Measurements from ENCODE around the gene YPEL4. TPM values are rescaled to one million over a fixed set of nuclear protein-coding genes. Genes with fewer than 3 reads are reported as not detected.
"Not testable (repeated sequence)": the region's sequence is repeated elsewhere in the genome, so short reads cannot be mapped to it uniquely, and the experiment has no call there.

Gene YPEL4
- total RNA-seq (10 to 100 TPM; 11.8 to 12.6 TPM), polyA plus RNA-seq (under 1 TPM in 1 of 2 donors, not detected in 1; 0.23 TPM)

- H3K9me3 Mint-ChIP-seq = no peaks in the 10 kb centered on the region
- POLR2A ChIA-PET (ENCODE audit: partially characterized antibody) = interaction anchor here (0.9 to 2.4 kb wide), 7 partner anchors 7 to 1492 kb away, joined by 3 to 14 read pairs (median 6); partner anchors contain the start of genes FAM111A, SELENOH, UBE2L6 and ZDHHC5
- H3K36me3 Mint-ChIP-seq = peaks cover 0 to 2% of the 10 kb centered on the region in 2 donors
- peaks cover 25 to 39% of the 10 kb centered on the region in 2 donors for H3K27me3 Mint-ChIP-seq
- no peaks in the 10 kb centered on the region for H3K36me3 ChIP-seq (ENCODE audit: insufficient read depth, low read length)
- peak within 1 kb of the TSS; percentile 10 for H3K27ac ChIP-seq (ENCODE audit: low read depth, low read length)
- DNase-seq = peak; percentile 69 to 89 (median 74)
- intact Hi-C loops (cut with micrococcal nuclease) = loop anchor here (1.0 to 10.0 kb wide), 3 partner anchors 7 to 875 kb away; partner anchors contain the start of gene CLP1
- peak within 1 kb of the TSS; percentile 92 to 99 (median 95) for H3K27ac Mint-ChIP-seq
- H3K4me3 ChIP-seq (ENCODE audit: low read length in 2 of 2) = peak within 1 kb of the TSS; percentile 37 to 55
- CTCF ChIA-PET (ENCODE audit: partially characterized antibody) = interaction anchor here (0.7 to 3.8 kb wide), 6 partner anchors 9 to 157 kb away, joined by 3 to 16 read pairs (median 5); partner anchors contain the start of gene UBE2L6
- H3K4me3 Mint-ChIP-seq = peak within 1 kb of the TSS; percentile 83 to 94 (median 86)
- peaks cover 15 to 59% (median 31%) of the 10 kb centered on the region in 4 donors for H3K4me1 Mint-ChIP-seq
- H3K27me3 ChIP-seq (ENCODE audit: insufficient read depth, low read length) = peaks cover 37% of the 10 kb centered on the region
- no peaks in the 10 kb centered on the region for H3K9me3 ChIP-seq (ENCODE audit: control insufficient read depth in 1 of 2, low read length in 2 of 2)
- peaks cover 18% of the 10 kb centered on the region for H3K4me1 ChIP-seq (ENCODE audit: insufficient read depth, low read length)
Measured at GRCh38 chr11:57649826-57650738, at the start of gene YPEL4. Gene YPEL4 (minus strand): TSS chr11:57649912. CDS start chr11:57647107, 2,805 bp downstream.

- ChIA-PET POLR2A (ENCODE audit: partially characterized antibody) (no interaction called here), CTCF (ENCODE audit: partially characterized antibody) (interaction anchor here (1.2 kb wide), 2 partner anchors 16 to 24 kb away, joined by 3 to 4 read pairs; no protein-coding TSS in a partner anchor)
- Histone ChIP-seq H3K27ac (ENCODE audit: low read depth, low read length) (no peak overlapping the region), H3K27me3 (ENCODE audit: insufficient read depth, low read length) (no peaks in the 10 kb centered on the region), H3K4me3 (ENCODE audit: low read length in 2 of 2) (no peak overlapping the region), H3K9me3 (ENCODE audit: control insufficient read depth in 1 of 2, low read length in 2 of 2) (no peaks in the 10 kb centered on the region), H3K4me1 (ENCODE audit: insufficient read depth, low read length) (no peaks in the 10 kb centered on the region), H3K36me3 (ENCODE audit: insufficient read depth, low read length) (peaks cover 61% of the 10 kb centered on the region)
- Mint-ChIP-seq H3K27me3 (no peaks in the 10 kb centered on the region), H3K4me3 (no peak overlapping the region), H3K4me1 (no peaks in the 10 kb centered on the region), H3K36me3 (peaks cover 38 to 70% of the 10 kb centered on the region in 2 donors), H3K9me3 (no peaks in the 10 kb centered on the region), H3K27ac (no peak overlapping the region)
- intact Hi-C loops (cut with micrococcal nuclease) = no loop called here
- DNase-seq = no peak
Measured at GRCh38 chr11:57698843-57699365, 49.2 kb upstream of the YPEL4 start.

GRCh38 chr11:57690474-57690873, 40.8 kb upstream of the YPEL4 start:
- H3K4me3 ChIP-seq (ENCODE audit: low read length in 2 of 2); POLR2A ChIA-PET (ENCODE audit: partially characterized antibody); intact Hi-C loops (cut with micrococcal nuclease); H3K9me3 Mint-ChIP-seq; H3K27ac ChIP-seq (ENCODE audit: low read depth, low read length); H3K27me3 ChIP-seq (ENCODE audit: insufficient read depth, low read length); H3K4me1 Mint-ChIP-seq; CTCF ChIA-PET (ENCODE audit: partially characterized antibody); H3K27me3 Mint-ChIP-seq; H3K4me3 Mint-ChIP-seq; H3K27ac Mint-ChIP-seq; H3K9me3 ChIP-seq (ENCODE audit: control insufficient read depth in 1 of 2, low read length in 2 of 2); H3K4me1 ChIP-seq (ENCODE audit: insufficient read depth, low read length); DNase-seq: not testable (repeated sequence)
- H3K36me3 Mint-ChIP-seq = peaks cover 45 to 63% of the 10 kb centered on the region in 2 donors
- peaks cover 62% of the 10 kb centered on the region for H3K36me3 ChIP-seq (ENCODE audit: insufficient read depth, low read length)

- no peaks in the 10 kb centered on the region for H3K27me3 ChIP-seq (ENCODE audit: insufficient read depth, low read length)
- Mint-ChIP-seq H3K27ac (peak overlapping the region in 6 of 7 donors; percentile 29 to 78 (median 56)), H3K9me3 (no peaks in the 10 kb centered on the region)
Measured at GRCh38 chr11:57681168-57681567, 31.5 kb upstream of the YPEL4 start.

GRCh38 chr11:57680552-57680874, 30.8 kb upstream of the YPEL4 start:
- no peak overlapping the region for H3K27ac ChIP-seq (ENCODE audit: low read depth, low read length)
- no peaks in the 10 kb centered on the region for H3K27me3 ChIP-seq (ENCODE audit: insufficient read depth, low read length)
- no peak overlapping the region for H3K4me3 ChIP-seq (ENCODE audit: low read length in 2 of 2)
- H3K4me1 Mint-ChIP-seq = peaks cover 42 to 69% (median 54%) of the 10 kb centered on the region in 4 donors
- no peaks in the 10 kb centered on the region for H3K9me3 ChIP-seq (ENCODE audit: control insufficient read depth in 1 of 2, low read length in 2 of 2)
- ChIA-PET CTCF (ENCODE audit: partially characterized antibody) (interaction anchor here (1.1 to 1.4 kb wide), 2 partner anchors 36 to 187 kb away, joined by 3 read pairs; no protein-coding TSS in a partner anchor), POLR2A (ENCODE audit: partially characterized antibody) (no interaction called here)
- peak overlapping the region in 4 of 8 donors; percentile 17 to 56 (median 28) for H3K4me3 Mint-ChIP-seq
- DNase-seq = no peak
- H3K27me3 Mint-ChIP-seq = no peaks in the 10 kb centered on the region
- peaks cover 42 to 66% of the 10 kb centered on the region in 2 donors for H3K36me3 Mint-ChIP-seq
- peaks cover 49% of the 10 kb centered on the region for H3K4me1 ChIP-seq (ENCODE audit: insufficient read depth, low read length)
- no peaks in the 10 kb centered on the region for H3K9me3 Mint-ChIP-seq
- H3K27ac Mint-ChIP-seq = peak overlapping the region in 6 of 7 donors; percentile 40 to 78 (median 52)
- H3K36me3 ChIP-seq (ENCODE audit: insufficient read depth, low read length) = peaks cover 41% of the 10 kb centered on the region
- intact Hi-C loops (cut with micrococcal nuclease) = no loop called here

More at GRCh38 chr11:57681168-57681567, 31.5 kb upstream of the YPEL4 start:
- peaks cover 36 to 63% of the 10 kb centered on the region in 2 donors for H3K36me3 Mint-ChIP-seq
- Histone ChIP-seq H3K27ac (ENCODE audit: low read depth, low read length) (no peak overlapping the region), H3K4me3 (ENCODE audit: low read length in 2 of 2) (no peak overlapping the region), H3K4me1 (ENCODE audit: insufficient read depth, low read length) (peaks cover 42% of the 10 kb centered on the region), H3K9me3 (ENCODE audit: control insufficient read depth in 1 of 2, low read length in 2 of 2) (no peaks in the 10 kb centered on the region), H3K36me3 (ENCODE audit: insufficient read depth, low read length) (peaks cover 44% of the 10 kb centered on the region)
- H3K27me3 Mint-ChIP-seq = no peaks in the 10 kb centered on the region
- CTCF ChIA-PET (ENCODE audit: partially characterized antibody) = interaction anchor here (1.1 to 1.4 kb wide), 2 partner anchors 37 to 188 kb away, joined by 3 read pairs; no protein-coding TSS in a partner anchor
- POLR2A ChIA-PET (ENCODE audit: partially characterized antibody) = no interaction called here
- peak overlapping the region in 1 of 8 donors; percentile 56 for H3K4me3 Mint-ChIP-seq
- peaks cover 36 to 62% (median 48%) of the 10 kb centered on the region in 4 donors for H3K4me1 Mint-ChIP-seq
- no peak for DNase-seq
- intact Hi-C loops (cut with micrococcal nuclease) = no loop called here

- no peak overlapping the region for H3K27ac ChIP-seq (ENCODE audit: low read depth, low read length)
- peaks cover 60% of the 10 kb centered on the region for H3K4me1 ChIP-seq (ENCODE audit: insufficient read depth, low read length)
- intact Hi-C loops (cut with micrococcal nuclease) = no loop called here
- H3K4me1 Mint-ChIP-seq = peaks cover 46 to 80% (median 63%) of the 10 kb centered on the region in 4 donors
- H3K9me3 Mint-ChIP-seq = no peaks in the 10 kb centered on the region
- no peak for DNase-seq
- peaks cover 52% of the 10 kb centered on the region for H3K36me3 ChIP-seq (ENCODE audit: insufficient read depth, low read length)
- no peak overlapping the region for H3K4me3 Mint-ChIP-seq
- ChIA-PET CTCF (ENCODE audit: partially characterized antibody) (no interaction called here), POLR2A (ENCODE audit: partially characterized antibody) (interaction anchor here (0.9 kb wide), 1 partner anchor 63 kb away, joined by 3 read pairs; no protein-coding TSS in a partner anchor)
- H3K4me3 ChIP-seq (ENCODE audit: low read length in 2 of 2) = no peak overlapping the region
- no peaks in the 10 kb centered on the region for H3K27me3 Mint-ChIP-seq
- no peaks in the 10 kb centered on the region for H3K27me3 ChIP-seq (ENCODE audit: insufficient read depth, low read length)
- peaks cover 43 to 71% of the 10 kb centered on the region in 2 donors for H3K36me3 Mint-ChIP-seq
- no peaks in the 10 kb centered on the region for H3K9me3 ChIP-seq (ENCODE audit: control insufficient read depth in 1 of 2, low read length in 2 of 2)
- H3K27ac Mint-ChIP-seq = peak overlapping the region in 1 of 7 donors; percentile 46
Measured at GRCh38 chr11:57679396-57679795, 29.7 kb upstream of the YPEL4 start.

Measured in CD4-positive, alpha-beta memory T cell (primary cell).